Measurements from ENCODE around the gene MMP12. TPM values are rescaled to one million over a fixed set of nuclear protein-coding genes. Genes with fewer than 3 reads are reported as not detected.

The MMP12 gene
- total RNA-seq: 0.22 and 5.6 TPM in 2 replicates

DNA sequence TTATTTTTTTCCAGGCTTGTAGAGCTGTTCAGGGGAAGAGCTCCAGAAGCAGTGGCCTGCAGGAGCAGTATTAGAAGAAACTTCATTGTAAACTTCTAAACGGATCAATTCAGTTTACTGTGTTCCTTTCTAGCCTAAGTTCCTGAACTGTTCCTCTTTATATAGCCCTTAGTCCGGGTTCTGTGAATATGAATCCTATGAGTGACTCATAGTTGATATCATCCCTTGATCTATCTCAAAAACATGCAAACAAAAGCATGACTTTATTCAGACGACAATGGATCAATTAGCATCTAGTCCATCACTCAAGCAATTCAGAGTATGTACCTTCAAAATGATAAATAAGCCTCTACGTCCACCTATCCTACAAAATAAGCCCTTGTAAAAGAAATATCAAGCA lies at the start of gene MMP12:
MMP12 (minus strand) TSS at position 131 of the 400 bp plus-strand sequence; CDS start at position 86, 45 bp downstream.

DNA sequence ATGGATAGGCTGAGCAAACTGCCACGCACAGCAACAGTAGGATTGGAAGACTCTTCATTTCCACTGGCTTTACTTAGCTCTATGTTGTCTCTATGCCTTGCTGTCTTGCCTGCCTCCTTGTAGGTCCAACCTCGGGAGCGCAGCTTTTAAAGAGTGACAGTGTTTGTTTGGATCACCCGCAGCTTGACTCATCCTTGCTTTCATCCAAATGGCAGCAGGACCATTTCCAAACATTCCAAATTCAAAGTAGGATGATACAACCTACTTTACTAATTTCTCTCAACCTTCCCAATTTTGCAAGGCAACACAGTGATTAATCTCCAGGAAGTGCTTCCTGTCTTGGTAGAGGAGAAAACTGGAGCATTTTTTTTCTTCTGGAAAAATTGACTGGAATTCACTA lies 31.3 kb downstream of the MMP12 start, which contains the start of gene MMP3:
MMP3 (minus strand) TSS at position 121 of the 400 bp plus-strand sequence; CDS start at position 58, 63 bp downstream.

Small RNA genes within 50 kb of the gene (small RNA-seq; reads per million reads assigned to genes)
- gene RNU7-159P (ENCODE audit: low replicate concordance): not detected

Other genes with a start within 250 kb of the MMP12 start
- gene MMP20, start 249.7 kb downstream of the MMP12 start, total RNA-seq: not detected in 2 replicates
- not detected in 2 replicates for gene MMP27, start 169.2 kb downstream of the MMP12 start, total RNA-seq
- 0.14 TPM in 1 of 2 replicates, not detected in the other for gene MMP8, start 150.0 kb downstream of the MMP12 start, total RNA-seq
- gene MMP10, start 94.4 kb downstream of the MMP12 start, total RNA-seq: 0.22 and 22.3 TPM in 2 replicates
- 19.7 and 1,229 TPM in 2 replicates for gene MMP1, start 76.8 kb downstream of the MMP12 start, total RNA-seq
- 56.5 and 1,280 TPM in 2 replicates for gene MMP3, start 31.4 kb downstream of the MMP12 start, total RNA-seq
- 0.14 TPM in 1 of 2 replicates, not detected in the other for gene MMP13, start 80.8 kb upstream of the MMP12 start, total RNA-seq
- 43.5 and 91.5 TPM in 2 replicates for gene DCUN1D5, start 217.2 kb upstream of the MMP12 start, total RNA-seq
- gene DYNC2H1, start 234.4 kb upstream of the MMP12 start, total RNA-seq: 31.4 and 32.4 TPM in 2 replicates

All from placental pericyte (primary cell).